ES-I3 (cell line): ENCODE data around the gene PEA15.

Source experiments
- H3K36me3 ChIP-seq: 2 replicates; pipeline ENCODE4 v1.6.1; 2013; ENCODE audit warnings: mild to moderate bottlenecking, low read length, control low read depth, moderate library complexity; ENCODE audit not compliant: insufficient read depth
- H3K4me1 ChIP-seq: 2 replicates; pipeline ENCODE4 v1.6.1; 2013; ENCODE audit warnings: mild to moderate bottlenecking, control low read depth, low read length; ENCODE audit not compliant: insufficient read depth
- H3K9ac ChIP-seq: 2 replicates; pipeline ENCODE4 v1.6.1; 2013; ENCODE audit warnings: low read depth, mild to moderate bottlenecking, low read length, moderate library complexity
- H3K9me3 ChIP-seq: 2 replicates; pipeline ENCODE4 v1.6.1; 2013; ENCODE audit warnings: mild to moderate bottlenecking, low read length, moderate library complexity; ENCODE audit not compliant: control insufficient read depth, insufficient read depth

The PEA15 gene

GRCh38 chr1:160192234-160192633, 12.9 kb upstream of the PEA15 start:
- H3K9me3 ChIP-seq: no peaks in the 10 kb centered on the region
- H3K4me1 ChIP-seq: peaks cover 25% of the 10 kb centered on the region
- H3K36me3 ChIP-seq: no peaks in the 10 kb centered on the region
- H3K9ac ChIP-seq: no peak overlapping the region

GRCh38 chr1:160193091-160193819, 11.9 kb upstream of the PEA15 start:
- H3K36me3 ChIP-seq: no peaks in the 10 kb centered on the region
- no peak overlapping the region for H3K9ac ChIP-seq
- peaks cover 25% of the 10 kb centered on the region for H3K4me1 ChIP-seq
- H3K9me3 ChIP-seq: no peaks in the 10 kb centered on the region

- Histone ChIP-seq H3K9ac (no peak overlapping the region), H3K9me3 (no peaks in the 10 kb centered on the region), H3K4me1 (peaks cover 25% of the 10 kb centered on the region), H3K36me3 (no peaks in the 10 kb centered on the region)
These were observed 11.1 kb upstream of the PEA15 start for GRCh38 chr1:160193832-160194736.

GRCh38 chr1:160194737-160195059, 10.5 kb upstream of the PEA15 start:
- Histone ChIP-seq H3K9me3 (no peaks in the 10 kb centered on the region), H3K36me3 (no peaks in the 10 kb centered on the region), H3K9ac (no peak overlapping the region), H3K4me1 (peaks cover 19% of the 10 kb centered on the region)

- Histone ChIP-seq H3K9ac (no peak overlapping the region), H3K36me3 (no peaks in the 10 kb centered on the region), H3K9me3 (no peaks in the 10 kb centered on the region)
These were observed 9.0 kb upstream of the PEA15 start for GRCh38 chr1:160196143-160196542.

GRCh38 chr1:160197231-160197630, 8.0 kb upstream of the PEA15 start:
- Histone ChIP-seq H3K9ac (no peak overlapping the region), H3K36me3 (no peaks in the 10 kb centered on the region), H3K9me3 (no peaks in the 10 kb centered on the region), H3K4me1 (peaks cover 5% of the 10 kb centered on the region)

More at GRCh38 chr1:160196143-160196542, 9.0 kb upstream of the PEA15 start:
- peaks cover 10% of the 10 kb centered on the region for H3K4me1 ChIP-seq

- Histone ChIP-seq H3K9ac (no peak overlapping the region), H3K9me3 (no peaks in the 10 kb centered on the region), H3K36me3 (no peaks in the 10 kb centered on the region), H3K4me1 (peaks cover 12% of the 10 kb centered on the region)
These were observed 4.4 kb upstream of the PEA15 start for GRCh38 chr1:160200786-160201185.

- Histone ChIP-seq H3K4me1 (peaks cover 43% of the 10 kb centered on the region), H3K9me3 (no peaks in the 10 kb centered on the region), H3K36me3 (peaks cover 6% of the 10 kb centered on the region; the same call in 1 of the 2 replicates), H3K9ac (peak overlapping the region; percentile 38)
These were observed 500 bp upstream of the PEA15 start for GRCh38 chr1:160204526-160205241.

GRCh38 chr1:160206036-160206389, 829 bp downstream of the PEA15 start:
- H3K9me3 ChIP-seq: no peaks in the 10 kb centered on the region
- H3K36me3 ChIP-seq: peaks cover 6% of the 10 kb centered on the region; the same call in 1 of the 2 replicates
- peak overlapping the region; percentile 90 for H3K9ac ChIP-seq
- H3K4me1 ChIP-seq: peaks cover 54% of the 10 kb centered on the region

GRCh38 chr1:160206421-160207117, 1.4 kb downstream of the PEA15 start:
- H3K4me1 ChIP-seq: peaks cover 58% of the 10 kb centered on the region
- peaks cover 9% of the 10 kb centered on the region; the same call in 1 of the 2 replicates for H3K36me3 ChIP-seq
- peak overlapping the region; percentile 90; the same call in 1 of the 2 replicates for H3K9ac ChIP-seq
- no peaks in the 10 kb centered on the region for H3K9me3 ChIP-seq

GRCh38 chr1:160207118-160207650, 2.0 kb downstream of the PEA15 start:
- no peak overlapping the region; the same call in 1 of the 2 replicates for H3K9ac ChIP-seq
- no peaks in the 10 kb centered on the region for H3K9me3 ChIP-seq
- H3K36me3 ChIP-seq: peaks cover 14% of the 10 kb centered on the region
- H3K4me1 ChIP-seq: peaks cover 58% of the 10 kb centered on the region

GRCh38 chr1:160207771-160208556, 2.8 kb downstream of the PEA15 start:
- peaks cover 20% of the 10 kb centered on the region for H3K36me3 ChIP-seq
- peaks cover 58% of the 10 kb centered on the region for H3K4me1 ChIP-seq
- H3K9me3 ChIP-seq: no peaks in the 10 kb centered on the region
- H3K9ac ChIP-seq: no peak overlapping the region
